ENCODE data around the gene THBS4.

THBS4 gene

GRCh38 chr5:80122579-80122978 lies 87.4 kb downstream of the THBS4 start:
- no peak for DNase-seq

DNA sequence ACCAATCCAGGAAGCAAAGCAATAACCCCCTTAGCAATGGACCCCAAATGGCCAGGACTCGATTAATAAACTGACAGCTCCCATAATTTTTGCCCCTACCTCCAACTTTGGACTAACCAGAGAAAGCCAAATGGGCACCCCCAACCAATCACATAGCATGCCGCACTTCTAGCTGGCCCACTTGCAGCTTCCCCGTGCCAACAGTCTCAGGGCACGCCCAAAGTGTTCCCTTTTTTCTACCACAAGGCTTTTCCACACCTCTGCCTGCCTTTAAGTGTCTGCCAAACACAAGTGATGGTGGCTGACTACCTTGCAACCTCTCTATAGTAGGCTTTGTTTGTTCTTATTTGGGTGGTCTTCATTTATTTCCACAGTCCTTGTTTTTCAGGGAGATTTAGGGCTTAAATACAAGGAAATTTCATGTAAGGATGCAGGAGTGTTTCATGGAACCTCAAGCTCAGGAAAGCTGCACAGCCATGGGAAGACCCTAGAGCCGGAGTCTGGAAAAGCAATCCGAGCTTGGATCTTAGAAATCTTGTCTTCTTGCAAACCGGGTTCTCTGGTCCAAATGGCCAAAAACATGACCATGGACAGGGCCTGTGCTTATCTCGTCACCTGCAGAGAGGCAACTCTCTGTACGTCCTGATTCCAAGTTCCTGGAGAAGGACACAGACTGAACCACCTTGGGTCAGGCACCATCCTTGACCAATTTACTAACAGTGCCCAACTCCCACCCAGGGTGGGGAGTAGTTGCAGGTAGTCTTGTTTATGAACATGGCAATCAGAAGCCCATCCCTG lies 89.2 kb downstream of the THBS4 start:
- DNase-seq, result no peak

DNA sequence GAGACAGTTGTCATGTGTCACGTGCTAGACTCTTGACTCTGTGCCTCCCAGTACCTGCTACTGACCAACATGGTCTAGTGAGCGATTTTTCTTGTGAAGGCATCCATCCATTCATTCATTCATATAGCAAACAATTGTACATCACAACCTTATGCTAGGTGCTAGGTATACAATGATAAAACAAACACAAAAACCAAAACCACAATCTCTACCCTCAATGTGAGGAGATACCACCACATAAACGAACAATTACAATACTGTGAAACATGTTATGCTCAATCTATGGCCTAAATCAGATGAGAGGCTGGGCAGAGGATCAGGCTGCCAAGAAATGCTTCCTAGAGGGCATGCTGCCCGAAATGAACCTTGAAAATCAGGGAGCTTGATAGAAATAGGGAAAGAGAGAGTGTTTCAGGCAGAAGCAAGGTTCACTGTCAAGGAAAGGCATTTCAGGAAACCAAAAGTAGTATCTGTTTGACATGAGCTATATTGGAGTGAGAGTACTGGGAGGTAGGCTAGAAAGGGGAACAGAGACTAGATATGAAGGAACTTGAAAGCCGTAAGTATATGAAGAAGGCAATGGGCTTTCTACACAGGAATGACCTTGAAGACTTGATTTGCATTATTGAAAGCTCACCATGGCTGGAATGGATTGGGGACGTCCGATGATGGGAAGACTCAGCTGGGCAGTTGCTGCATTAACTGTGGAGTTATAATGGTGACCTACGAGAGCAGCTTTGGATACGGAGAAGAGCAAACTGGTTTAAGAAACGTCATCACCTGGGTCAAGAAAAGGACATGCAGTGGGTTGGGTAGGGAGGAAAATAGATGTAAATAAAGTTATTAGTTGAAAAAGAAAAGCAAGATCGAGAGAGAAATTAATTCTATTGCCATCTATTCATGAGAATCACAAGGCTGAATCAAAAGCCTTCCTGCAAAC lies 90.1 kb downstream of the THBS4 start:
- DNase-seq, result no peak

- peak; percentile 46 for DNase-seq
Measured at GRCh38 chr5:80125962-80126480, 90.9 kb downstream of the THBS4 start.

- no peak for DNase-seq
Measured at GRCh38 chr5:80127116-80127552, 92.0 kb downstream of the THBS4 start.

DNA sequence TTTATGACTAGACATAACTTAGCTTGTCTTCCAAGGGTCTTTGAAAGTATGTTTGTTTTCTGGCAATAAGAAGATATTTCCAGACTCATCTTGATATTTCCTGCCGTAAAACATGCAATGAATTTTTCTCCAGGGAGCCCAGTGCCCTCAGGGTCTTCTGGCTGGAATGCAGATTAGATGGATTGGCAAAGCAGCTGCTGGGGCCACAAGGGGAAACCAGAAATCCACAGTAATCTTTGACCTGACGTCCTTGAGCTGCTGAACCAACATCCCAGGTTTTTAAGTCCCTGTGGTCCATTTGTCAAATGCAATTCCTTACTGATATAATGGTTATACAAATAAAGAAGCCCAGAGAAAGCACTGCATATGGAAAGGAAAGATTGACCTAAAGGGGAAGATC lies 93.0 kb downstream of the THBS4 start:
- DNase-seq, result no peak

GRCh38 chr5:80129146-80129545 lies 94.0 kb downstream of the THBS4 start:
- DNase-seq, result no peak
